Smooth muscle cell (in vitro differentiated cells): ENCODE results near the gene TCERG1L. TPM values are rescaled to one million over a fixed set of nuclear protein-coding genes. Genes with fewer than 3 reads are reported as not detected.

Experiments
- DNase-seq: peaks from one replicate; lab custom pipeline; 2025; ENCODE audit not compliant: unreplicated experiment; lab: John Stamatoyannopoulos, UW
- H2AFZ ChIP-seq: fragments of 200-600 bp; sonication (generic); 2 replicates; pipeline ENCODE4 v1.6.0; 2016; ENCODE audit warnings: antibody characterized with exemption, low read depth, mild to moderate bottlenecking
- H3F3A ChIP-seq: fragments of 200-600 bp; sonication (generic); 2 replicates; pipeline ENCODE4 v1.6.0; 2017; ENCODE audit warnings: antibody characterized with exemption, low read depth
- H3K27ac ChIP-seq: fragments of 200-600 bp; sonication (generic); 2 replicates; pipeline ENCODE4 v1.5.1; 2016; ENCODE audit warnings: low read depth, mild to moderate bottlenecking
- H3K27me3 ChIP-seq: fragments of 200-600 bp; sonication (generic); 2 replicates; pipeline ENCODE4 v1.6.1; 2016; ENCODE audit warnings: low read depth, mild to moderate bottlenecking
- H3K36me3 ChIP-seq: fragments of 200-600 bp; sonication (generic); 2 replicates; pipeline ENCODE4 v1.5.1; 2016; ENCODE audit warnings: low read depth
- H3K4me1 ChIP-seq: fragments of 200-600 bp; sonication (generic); 2 replicates; pipeline ENCODE4 v1.5.1; 2016; ENCODE audit warnings: low read depth
- H3K4me2 ChIP-seq: fragments of 200-600 bp; sonication (generic); 2 replicates; pipeline ENCODE4 v1.6.0; 2016; ENCODE audit warnings: mild to moderate bottlenecking
- H3K4me3 ChIP-seq: fragments of 200-600 bp; sonication (generic); 2 replicates; pipeline ENCODE4 v1.5.1; 2016; ENCODE audit warnings: mild to moderate bottlenecking
- H3K79me2 ChIP-seq: fragments of 200-600 bp; sonication (generic); 2 replicates; pipeline ENCODE4 v1.6.0; 2016; ENCODE audit warnings: low read depth, mild to moderate bottlenecking
- H3K9ac ChIP-seq: fragments of 200-600 bp; sonication (generic); 2 replicates; pipeline ENCODE4 v1.6.0; 2016; ENCODE audit warnings: low read depth
- H3K9me3 ChIP-seq: fragments of 200-600 bp; sonication (generic); replicated peaks from 2 replicates; pipeline ENCODE4 v1.5.1; 2016; ENCODE audit warnings: low read depth
- H4K20me1 ChIP-seq: fragments of 200-600 bp; sonication (generic); 2 replicates; pipeline ENCODE4 v1.6.0; 2016; ENCODE audit warnings: low read depth
- WGBS: methylation state at CpG from one replicate; pipeline ENCODE4 v1.1.7; 2016; ENCODE audit warnings: low lambda C conversion rate; 5-methylcytosine and 5-hydroxymethylcytosine counted together
- polyA plus RNA-seq: library from polyadenylated mRNA; unstranded; fragments of >200 nt; fragmentation: Nextera tagmentation; extraction: Ambion mirVana; gene quantifications from 2 replicates; pipeline ENCODE4 v1.2.1, GENCODE V29; 2016
- total RNA-seq: library from RNA; depleted of rRNA; stranded (reverse); fragments of >200 nt; gene quantifications from 2 replicates; pipeline ENCODE4 v1.2.3, GENCODE V29; 2014
- TF ChIP-seq, protein P1 (sequence below): fragments of 200-600 bp; sonication (generic); IDR thresholded peaks from 2 replicates; pipeline ENCODE4 v1.5.1; 2017; ENCODE audit warnings: borderline replicate concordance, mild to moderate bottlenecking, antibody characterized with exemption; ENCODE audit not compliant: insufficient read depth, poor library complexity, severe bottlenecking

The TCERG1L gene
- total and polyA plus RNA-seq, 2 experiments from 2014 or later: not detected

DNA sequence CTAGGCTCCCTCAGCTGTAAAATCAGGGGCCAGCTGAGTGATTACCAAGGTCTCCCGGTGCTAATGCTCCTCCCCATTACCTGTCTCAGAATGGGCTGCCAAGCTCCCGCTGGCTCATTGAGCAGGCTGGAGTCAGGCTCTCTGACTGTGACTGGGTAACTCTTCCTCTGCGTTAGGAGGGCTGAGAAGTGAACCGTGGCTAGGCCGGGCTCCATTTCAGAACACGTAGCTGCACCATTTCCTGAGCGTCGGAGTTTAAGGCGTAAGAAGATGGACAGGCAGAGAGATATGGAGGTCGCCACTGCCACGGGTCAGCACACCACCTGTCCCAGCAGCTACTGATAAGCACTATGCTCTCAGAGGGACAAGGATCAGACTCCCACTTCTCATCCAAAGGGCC is 250.3 kb downstream of the TCERG1L start:
- H3K79me2 ChIP-seq: no peaks in the 10 kb centered on the region
- 86% methylated on average over 11 of the region's 11 CpGs for WGBS

DNA sequence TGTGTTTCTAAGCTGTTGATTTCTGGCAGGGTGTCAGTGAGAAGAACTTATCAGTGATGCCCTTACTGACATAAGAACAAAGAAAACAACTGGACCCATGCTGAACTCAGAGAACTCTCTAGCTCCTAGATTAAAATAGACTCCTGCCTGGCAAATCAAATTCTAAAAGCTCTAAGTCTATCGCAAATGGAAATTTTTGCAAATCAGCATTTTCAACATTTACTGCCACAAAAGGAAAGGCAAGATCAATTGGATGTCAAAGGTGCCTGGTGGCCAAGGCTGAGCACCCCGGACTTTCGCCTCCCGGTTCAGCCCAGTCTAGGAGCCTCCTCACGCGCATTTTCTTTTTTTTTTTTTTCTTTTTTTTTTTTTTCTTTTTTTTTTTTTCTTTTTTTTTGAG is 251.6 kb downstream of the TCERG1L start:
- Histone ChIP-seq H3K36me3 (no peaks in the 10 kb centered on the region), H3K79me2 (no peaks in the 10 kb centered on the region), H3K4me3 (no peak overlapping the region), H3K9ac (no peak overlapping the region), H3K27ac (no peak overlapping the region), H3K4me2 (no peak overlapping the region), H4K20me1 (no peaks in the 10 kb centered on the region), H3F3A (no peaks in the 10 kb centered on the region), H3K4me1 (no peaks in the 10 kb centered on the region), H3K9me3 (no peaks in the 10 kb centered on the region), H2AFZ (no peak overlapping the region), H3K27me3 (peaks cover 6% of the 10 kb centered on the region)
- TF ChIP-seq, protein P1, sequence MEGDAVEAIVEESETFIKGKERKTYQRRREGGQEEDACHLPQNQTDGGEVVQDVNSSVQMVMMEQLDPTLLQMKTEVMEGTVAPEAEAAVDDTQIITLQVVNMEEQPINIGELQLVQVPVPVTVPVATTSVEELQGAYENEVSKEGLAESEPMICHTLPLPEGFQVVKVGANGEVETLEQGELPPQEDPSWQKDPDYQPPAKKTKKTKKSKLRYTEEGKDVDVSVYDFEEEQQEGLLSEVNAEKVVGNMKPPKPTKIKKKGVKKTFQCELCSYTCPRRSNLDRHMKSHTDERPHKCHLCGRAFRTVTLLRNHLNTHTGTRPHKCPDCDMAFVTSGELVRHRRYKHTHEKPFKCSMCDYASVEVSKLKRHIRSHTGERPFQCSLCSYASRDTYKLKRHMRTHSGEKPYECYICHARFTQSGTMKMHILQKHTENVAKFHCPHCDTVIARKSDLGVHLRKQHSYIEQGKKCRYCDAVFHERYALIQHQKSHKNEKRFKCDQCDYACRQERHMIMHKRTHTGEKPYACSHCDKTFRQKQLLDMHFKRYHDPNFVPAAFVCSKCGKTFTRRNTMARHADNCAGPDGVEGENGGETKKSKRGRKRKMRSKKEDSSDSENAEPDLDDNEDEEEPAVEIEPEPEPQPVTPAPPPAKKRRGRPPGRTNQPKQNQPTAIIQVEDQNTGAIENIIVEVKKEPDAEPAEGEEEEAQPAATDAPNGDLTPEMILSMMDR: no peak
- no peak for DNase-seq
- WGBS: 90% methylated on average over 6 of the region's 6 CpGs

More for the DNA sequence above, 250.3 kb downstream of the TCERG1L start:
- H3K4me2 ChIP-seq: no peak overlapping the region
- H3K9ac ChIP-seq: no peak overlapping the region
- H3K36me3 ChIP-seq: no peaks in the 10 kb centered on the region
- TF ChIP-seq, protein P1: no peak
- no peak overlapping the region for H3K27ac ChIP-seq
- no peak overlapping the region for H2AFZ ChIP-seq
- no peaks in the 10 kb centered on the region for H3K9me3 ChIP-seq
- H3K4me1 ChIP-seq: no peaks in the 10 kb centered on the region
- H4K20me1 ChIP-seq: no peaks in the 10 kb centered on the region
- no peaks in the 10 kb centered on the region for H3F3A ChIP-seq
- DNase-seq: no peak
- peaks cover 6% of the 10 kb centered on the region for H3K27me3 ChIP-seq
- no peak overlapping the region for H3K4me3 ChIP-seq

- H3F3A ChIP-seq: no peaks in the 10 kb centered on the region
- H3K79me2 ChIP-seq: no peaks in the 10 kb centered on the region
- H3K4me1 ChIP-seq: no peaks in the 10 kb centered on the region
- no peaks in the 10 kb centered on the region for H4K20me1 ChIP-seq
- H3K4me2 ChIP-seq: no peak overlapping the region
- 82% methylated on average over 3 of the region's 3 CpGs for WGBS
- peaks cover 6% of the 10 kb centered on the region for H3K27me3 ChIP-seq
- H2AFZ ChIP-seq: no peak overlapping the region
- H3K9me3 ChIP-seq: no peaks in the 10 kb centered on the region
- no peak for DNase-seq
- TF ChIP-seq, protein P1: no peak
- no peak overlapping the region for H3K9ac ChIP-seq
- H3K27ac ChIP-seq: no peak overlapping the region
- no peaks in the 10 kb centered on the region for H3K36me3 ChIP-seq
- no peak overlapping the region for H3K4me3 ChIP-seq
Measured at GRCh38 chr10:131058799-131059198, 252.7 kb downstream of the TCERG1L start.

DNA sequence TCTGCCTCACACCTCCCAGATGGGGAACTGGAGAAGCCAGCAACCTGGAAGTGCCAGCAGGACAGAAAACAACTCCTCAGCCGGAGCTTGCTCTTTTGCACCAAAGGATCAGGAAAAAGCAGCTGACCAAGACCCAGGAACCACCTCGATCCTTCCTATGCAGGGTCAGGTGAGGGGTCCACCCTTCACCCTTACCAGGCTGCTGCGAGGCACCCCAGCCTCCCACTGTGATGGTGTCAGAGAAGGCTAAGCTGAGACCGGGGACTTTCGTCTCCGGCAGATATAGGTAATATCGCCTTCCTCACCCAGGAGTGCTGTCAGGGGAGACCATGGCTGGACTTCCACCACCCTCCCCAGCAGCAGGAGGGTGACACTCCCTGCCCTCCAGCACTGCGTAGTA is 254.7 kb downstream of the TCERG1L start:
- 94% methylated on average over 8 of the region's 8 CpGs for WGBS
- Histone ChIP-seq H3F3A (no peaks in the 10 kb centered on the region), H3K4me1 (no peaks in the 10 kb centered on the region), H4K20me1 (no peaks in the 10 kb centered on the region), H3K4me3 (no peak overlapping the region), H3K27ac (no peak overlapping the region), H2AFZ (no peak overlapping the region), H3K36me3 (no peaks in the 10 kb centered on the region), H3K79me2 (no peaks in the 10 kb centered on the region), H3K9ac (no peak overlapping the region), H3K9me3 (no peaks in the 10 kb centered on the region), H3K27me3 (no peaks in the 10 kb centered on the region), H3K4me2 (no peak overlapping the region)
- TF ChIP-seq, protein P1: no peak
- DNase-seq: no peak
